Occipital lobe (tissue), 2 donors: ENCODE data around the gene BCL2L12. TPM values are rescaled to one million over a fixed set of nuclear protein-coding genes. Genes with fewer than 3 reads are reported as not detected.

ENCODE experiments used
- DNase-seq: peaks from one replicate; lab custom pipeline; 2025; lab: John Stamatoyannopoulos, UW
- total RNA-seq: library from RNA; depleted of rRNA; stranded (reverse); fragments of >200 nt; gene quantifications from one replicate; pipeline ENCODE4 v1.2.3, GENCODE V29; 2014

Gene BCL2L12
- total RNA-seq, 1 donor from 2014 or later = not detected

- peak; percentile 87 for DNase-seq
Measured at GRCh38 chr19:49664171-49665035, 1.3 kb upstream of the BCL2L12 start.

- no peak for DNase-seq
Measured at GRCh38 chr19:49665036-49665350, 740 bp upstream of the BCL2L12 start.

- DNase-seq = no peak
Measured at GRCh38 chr19:49666120-49666444, 349 bp downstream of the BCL2L12 start.

GRCh38 chr19:49667473-49667872 is 1.7 kb downstream of the BCL2L12 start:
- no peak for DNase-seq

- DNase-seq = no peak
Measured at GRCh38 chr19:49669516-49669915, 3.8 kb downstream of the BCL2L12 start.

- peak; percentile 27 for DNase-seq
Measured at GRCh38 chr19:49672131-49672919, 6.6 kb downstream of the BCL2L12 start.

- no peak for DNase-seq
Measured at GRCh38 chr19:49676136-49676783, 10.5 kb downstream of the BCL2L12 start.

GRCh38 chr19:49676784-49677230 is 11.1 kb downstream of the BCL2L12 start:
- DNase-seq = peak; percentile 100

- DNase-seq = no peak
Measured at GRCh38 chr19:49677231-49677900, 11.6 kb downstream of the BCL2L12 start, which contains the start of gene PRMT1. Gene PRMT1, plus strand, starts transcription at chr19:49677271. Its CDS starts 10 bp downstream, at chr19:49677281.

- DNase-seq = no peak
Measured at GRCh38 chr19:49677901-49678674, 12.4 kb downstream of the BCL2L12 start.

GRCh38 chr19:49678985-49679770 is 13.4 kb downstream of the BCL2L12 start:
- no peak for DNase-seq

GRCh38 chr19:49679771-49680413 is 14.2 kb downstream of the BCL2L12 start:
- no peak for DNase-seq

GRCh38 chr19:49680421-49681351 is 15.0 kb downstream of the BCL2L12 start:
- peak; percentile 75 for DNase-seq

GRCh38 chr19:49681830-49682229 is 16.1 kb downstream of the BCL2L12 start:
- DNase-seq = no peak

GRCh38 chr19:49682274-49682673 is 16.5 kb downstream of the BCL2L12 start:
- DNase-seq = peak; percentile 5

- no peak for DNase-seq
Measured at GRCh38 chr19:49683814-49684250, 18.1 kb downstream of the BCL2L12 start.

- DNase-seq = no peak
Measured at GRCh38 chr19:49684251-49684982, 18.7 kb downstream of the BCL2L12 start.
